ENCODE measurements around the gene GPC1. TPM values are rescaled to one million over a fixed set of nuclear protein-coding genes. Genes with fewer than 3 reads are reported as not detected.

GPC1 gene
- total RNA-seq, 2 donors from 2014 or later: 37.8 to 69.7 TPM

GRCh38 chr2:240430595-240430994 lies 4.9 kb upstream of the GPC1 start:
- 94% methylated on average over 5 of the region's 5 CpGs; no CpG with 5 or more reads in 1 of the 2 experiments for WGBS, 2 experiments (ENCODE audit: insufficient coverage in 1 of 2, insufficient read length in 1 of 2)
- no peaks in the 10 kb centered on the region for H3K4me1 Mint-ChIP-seq
- H3K27ac ChIP-seq (ENCODE audit: low read depth, low read length): no peak overlapping the region
- no peak overlapping the region for H3K4me3 Mint-ChIP-seq
- peaks cover 9% of the 10 kb centered on the region for H3K9me3 Mint-ChIP-seq
- H3K4me1 ChIP-seq (ENCODE audit: control insufficient read depth, insufficient read depth, low read length): no peaks in the 10 kb centered on the region
- no peak for DNase-seq
- H3K4me3 ChIP-seq (ENCODE audit: low read length): no peak overlapping the region
- no peak overlapping the region for H3K9ac ChIP-seq (ENCODE audit: extremely low read depth, low read length, poor library complexity, severe bottlenecking)
- no peaks in the 10 kb centered on the region for H3K36me3 ChIP-seq (ENCODE audit: control insufficient read depth, insufficient read depth, low read length)
- no peak overlapping the region for H3K27ac Mint-ChIP-seq
- no peak for TF ChIP-seq CTCF (conservative IDR thresholded peaks at IDR 0.05)
- peaks cover 49% of the 10 kb centered on the region for H3K27me3 Mint-ChIP-seq (ENCODE audit: insufficient read depth)
- H3K36me3 Mint-ChIP-seq (ENCODE audit: low read depth): no peaks in the 10 kb centered on the region
- H3K9me3 ChIP-seq (ENCODE audit: control insufficient read depth, low read length): no peaks in the 10 kb centered on the region
- no peaks in the 10 kb centered on the region for H3K27me3 ChIP-seq (ENCODE audit: control insufficient read depth, insufficient read depth, low read length, poor library complexity, severe bottlenecking)

- H3K27me3 Mint-ChIP-seq (ENCODE audit: insufficient read depth): peaks cover 42% of the 10 kb centered on the region
Measured at GRCh38 chr2:240431271-240431660, 4.2 kb upstream of the GPC1 start.

GRCh38 chr2:240431661-240432424 lies 3.6 kb upstream of the GPC1 start:
- H3K27me3 ChIP-seq (ENCODE audit: control insufficient read depth, insufficient read depth, low read length, poor library complexity, severe bottlenecking): peaks cover 2% of the 10 kb centered on the region
- 81 to 89% methylated on average over 9 to 12 of the region's 12 CpGs for WGBS, 2 experiments (ENCODE audit: insufficient coverage in 1 of 2, insufficient read length in 1 of 2)
- H3K27ac ChIP-seq (ENCODE audit: low read depth, low read length): no peak overlapping the region
- no peak overlapping the region for H3K4me3 ChIP-seq (ENCODE audit: low read length)
- DNase-seq: peak; percentile 39
- no peaks in the 10 kb centered on the region for H3K36me3 Mint-ChIP-seq (ENCODE audit: low read depth)
- TF ChIP-seq CTCF (conservative IDR thresholded peaks at IDR 0.05): no peak
- no peaks in the 10 kb centered on the region for H3K36me3 ChIP-seq (ENCODE audit: control insufficient read depth, insufficient read depth, low read length)
- H3K9me3 ChIP-seq (ENCODE audit: control insufficient read depth, low read length): no peaks in the 10 kb centered on the region
- no peak overlapping the region for H3K4me3 Mint-ChIP-seq
- no peak overlapping the region for H3K27ac Mint-ChIP-seq
- H3K9ac ChIP-seq (ENCODE audit: extremely low read depth, low read length, poor library complexity, severe bottlenecking): no peak overlapping the region
- H3K27me3 Mint-ChIP-seq (ENCODE audit: insufficient read depth): peaks cover 44% of the 10 kb centered on the region
- peaks cover under 1% of the 10 kb centered on the region for H3K9me3 Mint-ChIP-seq
- no peaks in the 10 kb centered on the region for H3K4me1 ChIP-seq (ENCODE audit: control insufficient read depth, insufficient read depth, low read length)
- no peaks in the 10 kb centered on the region for H3K4me1 Mint-ChIP-seq

More at GRCh38 chr2:240431271-240431660, 4.2 kb upstream of the GPC1 start:
- H3K36me3 Mint-ChIP-seq (ENCODE audit: low read depth): no peaks in the 10 kb centered on the region
- 60 to 85% methylated on average over 1 to 3 of the region's 3 CpGs for WGBS, 2 experiments (ENCODE audit: insufficient coverage in 1 of 2, insufficient read length in 1 of 2)
- no peak overlapping the region for H3K9ac ChIP-seq (ENCODE audit: extremely low read depth, low read length, poor library complexity, severe bottlenecking)
- no peaks in the 10 kb centered on the region for H3K36me3 ChIP-seq (ENCODE audit: control insufficient read depth, insufficient read depth, low read length)
- no peak overlapping the region for H3K27ac Mint-ChIP-seq
- DNase-seq: peak; percentile 36
- no peaks in the 10 kb centered on the region for H3K4me1 Mint-ChIP-seq
- H3K9me3 ChIP-seq (ENCODE audit: control insufficient read depth, low read length): no peaks in the 10 kb centered on the region
- H3K4me1 ChIP-seq (ENCODE audit: control insufficient read depth, insufficient read depth, low read length): no peaks in the 10 kb centered on the region
- no peak overlapping the region for H3K4me3 ChIP-seq (ENCODE audit: low read length)
- peaks cover 5% of the 10 kb centered on the region for H3K9me3 Mint-ChIP-seq
- no peak overlapping the region for H3K4me3 Mint-ChIP-seq
- H3K27me3 ChIP-seq (ENCODE audit: control insufficient read depth, insufficient read depth, low read length, poor library complexity, severe bottlenecking): no peaks in the 10 kb centered on the region
- no peak overlapping the region for H3K27ac ChIP-seq (ENCODE audit: low read depth, low read length)
- TF ChIP-seq CTCF (conservative IDR thresholded peaks at IDR 0.05): no peak

All from endodermal cell (in vitro differentiated cells).